ENCODE data around the gene PLXNA2.

DNA sequence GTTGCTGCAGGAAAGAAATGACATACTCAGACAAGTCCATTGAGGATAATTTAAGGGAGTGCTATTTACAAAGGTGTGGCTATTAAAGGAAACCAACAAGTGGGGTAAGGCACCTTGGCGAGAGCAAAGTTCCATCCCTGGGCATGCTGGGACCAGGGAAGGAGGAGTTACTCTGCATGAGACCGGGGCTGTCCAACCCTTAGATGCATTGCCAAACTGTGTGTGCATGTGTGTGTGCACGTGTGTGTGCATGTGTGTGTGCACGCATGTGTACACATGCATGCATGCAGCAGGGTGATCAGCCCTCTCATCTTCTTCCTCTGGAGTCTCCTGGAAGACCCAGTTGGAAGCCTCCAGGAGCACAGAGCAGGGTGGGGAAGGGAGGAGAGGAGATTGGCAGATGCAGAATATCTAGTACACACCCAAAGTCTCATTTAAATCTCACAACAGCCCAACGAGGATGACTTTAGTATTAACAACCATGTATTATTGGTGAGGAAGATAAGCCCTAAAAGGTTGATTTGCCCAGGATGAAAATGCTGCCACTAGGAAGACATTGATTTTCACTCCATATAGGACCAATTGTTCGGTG, 261.0 kb downstream of the PLXNA2 start:
- no peak for TF ChIP-seq CTCF (IDR thresholded peaks at IDR 0.05; ENCODE audit: insufficient read depth, low read depth, low read length)
- TF ChIP-seq EZH2 (IDR thresholded peaks at IDR 0.05; ENCODE audit: insufficient read depth, low read length) = no peak

Measured in astrocyte (in vitro differentiated cells and primary cell).